OCI-LY3 (cell line): Measurements from ENCODE around the gene SPCS2.
"Not testable (repeated sequence)": the region's sequence is repeated elsewhere in the genome, so short reads cannot be mapped to it uniquely, and the experiment has no call there.

Experiments
- H2AFZ ChIP-seq: fragments of 200-600, 300-600 bp; shearing (Covaris generic); 2 replicates; pipeline ENCODE4 v1.6.0; 2014; ENCODE audit warnings: antibody characterized with exemption, low read depth, low read length
- H3K27ac ChIP-seq: fragments of 200-600, 300-600 bp; sonication (generic); 2 replicates; pipeline ENCODE4 v1.5.1; 2014; ENCODE audit warnings: mild to moderate bottlenecking, low read length, moderate library complexity, mixed read lengths
- H3K27me3 ChIP-seq: fragments of 200-600, 300-600 bp; sonication (generic); 2 replicates; pipeline ENCODE4 v1.6.1; 2014; ENCODE audit warnings: low read depth, low read length, mixed read lengths
- H3K36me3 ChIP-seq: fragments of 200-600, 300-600 bp; sonication (generic); replicated peaks from 2 replicates; pipeline ENCODE3; 2014; ENCODE audit warnings: low read depth, low read length, mixed read lengths
- H3K4me1 ChIP-seq: fragments of 300-600, 200-600 bp; sonication (generic); 2 replicates; pipeline ENCODE4 v1.6.1; 2014; ENCODE audit warnings: low read length, mixed read lengths
- H3K4me2 ChIP-seq: fragments of 200-600, 300-600 bp; sonication (generic); 2 replicates; pipeline ENCODE4 v1.6.1; 2014; ENCODE audit warnings: low read length, mixed read lengths
- H3K4me3 ChIP-seq: fragments of 300-600, 200-600 bp; sonication (generic); 2 replicates; pipeline ENCODE4 v1.5.1; 2014; ENCODE audit warnings: antibody characterized with exemption, mild to moderate bottlenecking, low read length, moderate library complexity
- H3K79me2 ChIP-seq: fragments of 300-600, 200-600 bp; shearing (Covaris generic); 2 replicates; pipeline ENCODE4 v1.6.1; 2014; ENCODE audit warnings: mild to moderate bottlenecking, low read length, mixed read lengths
- H3K9ac ChIP-seq: fragments of 300-600, 200-600 bp; shearing (Covaris generic); 2 replicates; pipeline ENCODE4 v1.6.0; 2014; ENCODE audit warnings: mild to moderate bottlenecking, low read length, moderate library complexity
- H3K9me3 ChIP-seq: fragments of 200-600, 300-600 bp; shearing (Covaris generic); 2 replicates; pipeline ENCODE4 v1.6.1; 2014; ENCODE audit warnings: low read length, mixed read lengths; ENCODE audit not compliant: insufficient read depth
- H4K20me1 ChIP-seq: fragments of 200-600, 300-600 bp; sonication (generic); 2 replicates; pipeline ENCODE4 v1.6.1; 2016; ENCODE audit warnings: low read length, mixed read lengths; ENCODE audit not compliant: insufficient read depth
- EZH2phosphoT487 ChIP-seq: fragments of 200-600 bp; shearing (Covaris generic); IDR thresholded peaks from 2 replicates; pipeline ENCODE4 v1.6.1; 2018; ENCODE audit warnings: antibody characterized with exemption, mixed run types, low read depth
- TF ChIP-seq, protein P1 (sequence below): fragments of 200-600, 300-600 bp; sonication (generic); IDR thresholded peaks from 2 replicates; pipeline ENCODE4 v1.5.1; 2014; ENCODE audit warnings: antibody characterized with exemption, low read length, low read depth

SPCS2 gene

DNA sequence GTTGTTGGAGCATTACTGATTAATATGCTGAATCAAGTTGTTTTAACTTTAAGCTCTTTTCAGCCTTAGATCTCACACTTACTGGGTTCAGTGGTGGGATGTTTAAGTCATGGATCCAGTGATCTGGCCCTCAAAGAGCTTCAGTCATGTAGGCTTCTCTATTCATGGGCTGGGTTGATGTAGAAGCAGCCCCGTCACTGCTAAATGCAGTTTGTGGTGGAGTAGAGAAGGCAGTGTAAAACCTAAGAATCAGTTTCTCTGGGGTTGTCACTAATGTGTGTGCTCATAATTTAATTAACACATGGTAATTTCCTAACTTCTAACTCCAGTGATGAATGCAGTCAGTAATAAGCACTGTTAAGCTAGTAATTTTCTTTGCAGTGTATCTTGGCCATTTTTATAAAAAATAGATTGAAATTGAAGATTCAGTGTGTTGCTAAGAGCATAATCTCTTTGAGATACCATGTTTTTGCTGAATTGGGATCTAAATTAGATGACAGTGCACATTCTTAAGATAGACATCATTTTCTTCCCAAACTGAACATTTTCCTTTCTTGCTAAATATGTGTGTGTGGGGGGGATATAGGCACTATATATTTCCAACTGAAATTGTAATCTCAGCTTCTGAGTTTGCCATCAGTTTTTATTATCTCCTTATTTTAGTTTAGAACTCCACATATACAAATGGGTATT, 9.0 kb downstream of the SPCS2 start:
- Histone ChIP-seq H3K27me3 (no peaks in the 10 kb centered on the region), H2AFZ (no peak overlapping the region), H3K4me3 (no peak overlapping the region), H3K4me1 (peaks cover 29% of the 10 kb centered on the region), H3K9me3 (no peaks in the 10 kb centered on the region), H3K4me2 (no peak overlapping the region), H3K9ac (no peak overlapping the region), H3K79me2 (peaks cover 99% of the 10 kb centered on the region), H4K20me1 (peaks cover 98% of the 10 kb centered on the region), H3K36me3 (peaks cover 52% of the 10 kb centered on the region), H3K27ac (no peak overlapping the region)
- TF ChIP-seq, protein P1, sequence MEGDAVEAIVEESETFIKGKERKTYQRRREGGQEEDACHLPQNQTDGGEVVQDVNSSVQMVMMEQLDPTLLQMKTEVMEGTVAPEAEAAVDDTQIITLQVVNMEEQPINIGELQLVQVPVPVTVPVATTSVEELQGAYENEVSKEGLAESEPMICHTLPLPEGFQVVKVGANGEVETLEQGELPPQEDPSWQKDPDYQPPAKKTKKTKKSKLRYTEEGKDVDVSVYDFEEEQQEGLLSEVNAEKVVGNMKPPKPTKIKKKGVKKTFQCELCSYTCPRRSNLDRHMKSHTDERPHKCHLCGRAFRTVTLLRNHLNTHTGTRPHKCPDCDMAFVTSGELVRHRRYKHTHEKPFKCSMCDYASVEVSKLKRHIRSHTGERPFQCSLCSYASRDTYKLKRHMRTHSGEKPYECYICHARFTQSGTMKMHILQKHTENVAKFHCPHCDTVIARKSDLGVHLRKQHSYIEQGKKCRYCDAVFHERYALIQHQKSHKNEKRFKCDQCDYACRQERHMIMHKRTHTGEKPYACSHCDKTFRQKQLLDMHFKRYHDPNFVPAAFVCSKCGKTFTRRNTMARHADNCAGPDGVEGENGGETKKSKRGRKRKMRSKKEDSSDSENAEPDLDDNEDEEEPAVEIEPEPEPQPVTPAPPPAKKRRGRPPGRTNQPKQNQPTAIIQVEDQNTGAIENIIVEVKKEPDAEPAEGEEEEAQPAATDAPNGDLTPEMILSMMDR = no peak
- TF ChIP-seq EZH2phosphoT487 = no peak

DNA sequence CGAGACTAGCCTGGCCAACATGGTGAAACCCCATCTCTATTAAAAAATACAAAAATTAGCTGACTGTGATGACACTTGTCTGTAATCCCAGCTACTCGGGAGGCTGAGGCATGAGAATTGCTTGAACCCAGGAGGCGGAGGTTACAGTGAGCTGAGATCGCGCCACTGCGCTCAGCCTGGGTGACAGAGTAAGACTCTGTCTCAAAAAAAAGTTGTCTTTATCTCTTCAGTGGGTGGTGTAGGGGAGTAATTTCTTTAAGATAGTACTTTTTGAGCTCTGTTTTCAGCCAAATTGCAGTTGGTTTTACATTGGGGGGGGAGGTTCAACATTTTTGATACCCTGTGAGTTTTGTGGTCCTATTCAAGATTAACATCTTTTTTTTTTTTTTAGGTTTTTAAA, 11.1 kb downstream of the SPCS2 start:
- peaks cover 42% of the 10 kb centered on the region for H3K36me3 ChIP-seq
- H3K27ac ChIP-seq, H3K4me2 ChIP-seq, H2AFZ ChIP-seq, H3K9me3 ChIP-seq, H3K27me3 ChIP-seq, H3K4me3 ChIP-seq, H3K9ac ChIP-seq, H3K4me1 ChIP-seq: not testable (repeated sequence)
- peaks cover 95% of the 10 kb centered on the region for H4K20me1 ChIP-seq
- H3K79me2 ChIP-seq = peaks cover 99% of the 10 kb centered on the region

DNA sequence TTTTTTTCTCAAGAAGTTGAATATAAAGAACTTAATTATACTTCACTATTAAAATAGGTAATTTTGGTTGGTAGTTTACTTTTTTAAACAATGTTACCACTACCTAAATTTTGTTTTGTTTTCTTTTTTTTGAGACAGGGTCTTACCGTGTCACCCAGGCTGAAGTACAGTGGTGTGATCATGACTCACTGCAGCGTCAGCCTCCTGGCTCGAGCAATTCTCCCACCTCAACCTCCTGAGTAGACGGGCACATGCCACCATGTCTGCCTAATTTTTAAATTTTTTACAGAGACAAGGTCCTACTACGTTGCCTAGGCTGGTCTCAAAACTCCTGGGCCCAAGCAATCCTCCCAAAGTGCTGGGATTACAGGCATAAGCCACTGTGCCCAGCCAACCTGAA, 17.6 kb downstream of the SPCS2 start:
- Histone ChIP-seq H2AFZ (no peak overlapping the region), H3K27ac (no peak overlapping the region), H3K4me3 (no peak overlapping the region), H4K20me1 (peaks cover 58% of the 10 kb centered on the region), H3K9me3 (no peaks in the 10 kb centered on the region), H3K36me3 (peaks cover 51% of the 10 kb centered on the region), H3K79me2 (peaks cover 72% of the 10 kb centered on the region), H3K4me2 (no peak overlapping the region), H3K9ac (no peak overlapping the region), H3K27me3 (no peaks in the 10 kb centered on the region), H3K4me1 (no peaks in the 10 kb centered on the region)
- TF ChIP-seq EZH2phosphoT487 = no peak
- TF ChIP-seq, protein P1 = no peak

DNA sequence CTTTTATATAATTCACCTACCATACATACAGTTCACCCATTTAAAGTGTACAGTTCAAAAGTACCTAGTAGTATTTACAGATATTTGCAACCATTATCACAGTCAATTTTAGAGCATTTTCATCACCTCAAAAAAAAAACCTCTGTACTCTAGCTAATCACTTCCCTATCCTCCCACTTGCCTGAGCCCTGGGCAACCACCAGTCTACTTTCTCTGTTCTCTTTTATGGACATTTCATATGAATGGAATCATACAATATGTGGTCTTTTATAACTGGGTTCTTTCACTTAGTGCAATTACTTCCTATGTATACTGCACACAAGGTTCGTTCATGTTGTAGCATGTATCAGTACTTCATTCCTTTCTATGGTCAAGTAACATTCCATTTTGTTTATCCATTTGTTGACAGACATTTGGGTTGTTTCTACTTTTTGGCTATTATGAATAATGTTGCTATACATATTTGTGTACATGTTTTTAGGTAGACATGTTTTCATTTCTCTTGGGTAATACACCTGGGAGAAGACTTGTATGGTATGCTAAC, 21.9 kb downstream of the SPCS2 start:
- Histone ChIP-seq H3K27me3 (no peaks in the 10 kb centered on the region), H3K36me3 (peaks cover 69% of the 10 kb centered on the region), H3K79me2 (peaks cover 44% of the 10 kb centered on the region), H3K9ac (no peak overlapping the region), H3K27ac (no peak overlapping the region), H3K4me3 (no peak overlapping the region), H4K20me1 (peaks cover 38% of the 10 kb centered on the region), H3K4me2 (no peak overlapping the region), H3K9me3 (no peaks in the 10 kb centered on the region), H3K4me1 (no peaks in the 10 kb centered on the region), H2AFZ (no peak overlapping the region)
- TF ChIP-seq, protein P1 = no peak
- TF ChIP-seq EZH2phosphoT487 = no peak
